Superior temporal gyrus (tissue), 1 donor: ENCODE results near the gene AMN.
A peak's percentile ranks its signal among the peaks of the same experiment; 100 is the strongest.

ENCODE experiments used
- DNase-seq: peaks from one replicate; pipeline ENCODE4 v3.0.0-alpha.2; 2016; ENCODE audit errors: extremely low spot score

Gene AMN

DNA sequence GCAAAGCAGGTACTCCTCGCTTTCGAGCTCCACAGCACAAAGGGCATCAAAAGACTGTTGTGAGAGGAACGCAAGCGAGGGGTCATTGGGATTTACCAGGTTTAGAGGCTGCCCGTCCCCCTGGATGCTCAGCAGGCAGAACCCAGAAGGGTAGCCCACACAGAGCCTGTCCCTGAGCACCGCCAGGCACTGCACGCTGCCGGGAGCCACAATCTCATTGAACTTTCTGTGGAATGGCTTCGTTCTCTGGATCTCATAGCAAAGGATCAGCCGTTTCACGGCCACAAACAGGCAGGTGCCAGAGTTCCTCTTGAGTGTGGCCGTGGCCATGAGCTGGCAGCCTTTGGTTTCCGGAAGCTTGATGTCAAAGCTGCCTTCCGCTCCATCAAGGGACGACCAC, 21.5 kb downstream of the AMN start:
- DNase-seq, result no peak

DNA sequence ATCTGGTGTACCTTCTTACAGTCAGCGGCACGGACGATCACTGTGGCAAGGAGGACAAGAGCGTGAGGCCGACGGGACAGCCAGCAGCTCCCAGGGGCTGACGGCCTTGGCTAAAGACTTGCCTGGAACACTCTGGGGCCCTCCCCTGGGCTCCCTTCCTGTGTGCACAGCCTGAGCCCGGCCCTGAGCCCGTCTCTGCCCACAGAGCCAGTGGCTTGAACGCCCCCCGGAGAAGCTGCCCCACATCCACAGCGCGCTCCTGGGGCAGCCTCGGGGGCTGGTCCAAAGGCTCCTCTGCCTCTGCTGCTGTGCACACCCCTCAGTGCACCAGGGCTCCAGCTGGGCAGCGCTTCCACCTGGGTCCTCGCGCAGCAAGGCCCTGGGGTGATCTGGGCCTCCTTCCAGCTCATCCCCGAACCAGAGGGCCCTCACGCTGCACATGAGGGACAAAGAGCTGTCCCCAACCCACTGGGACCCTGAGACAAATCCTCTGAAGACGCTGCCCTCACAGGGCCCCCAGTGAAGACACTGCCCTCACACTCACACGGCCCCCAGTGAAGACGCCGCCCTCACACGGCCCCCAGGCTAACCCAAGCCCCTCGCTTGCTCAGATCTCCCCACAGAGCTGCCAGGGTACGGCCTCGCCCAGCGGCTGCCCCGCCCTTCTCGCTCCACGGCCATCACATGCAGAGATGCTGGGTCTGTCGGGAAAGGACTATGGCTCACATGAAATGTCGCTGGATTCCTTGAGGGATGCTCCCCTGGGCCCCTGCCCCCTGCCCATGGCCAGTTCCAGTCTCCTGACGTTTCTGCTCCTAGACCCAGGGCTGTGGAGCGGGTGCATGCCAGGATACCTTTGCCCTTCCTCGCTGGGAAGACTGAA, 22.2 kb downstream of the AMN start:
- DNase-seq, result no peak

DNA sequence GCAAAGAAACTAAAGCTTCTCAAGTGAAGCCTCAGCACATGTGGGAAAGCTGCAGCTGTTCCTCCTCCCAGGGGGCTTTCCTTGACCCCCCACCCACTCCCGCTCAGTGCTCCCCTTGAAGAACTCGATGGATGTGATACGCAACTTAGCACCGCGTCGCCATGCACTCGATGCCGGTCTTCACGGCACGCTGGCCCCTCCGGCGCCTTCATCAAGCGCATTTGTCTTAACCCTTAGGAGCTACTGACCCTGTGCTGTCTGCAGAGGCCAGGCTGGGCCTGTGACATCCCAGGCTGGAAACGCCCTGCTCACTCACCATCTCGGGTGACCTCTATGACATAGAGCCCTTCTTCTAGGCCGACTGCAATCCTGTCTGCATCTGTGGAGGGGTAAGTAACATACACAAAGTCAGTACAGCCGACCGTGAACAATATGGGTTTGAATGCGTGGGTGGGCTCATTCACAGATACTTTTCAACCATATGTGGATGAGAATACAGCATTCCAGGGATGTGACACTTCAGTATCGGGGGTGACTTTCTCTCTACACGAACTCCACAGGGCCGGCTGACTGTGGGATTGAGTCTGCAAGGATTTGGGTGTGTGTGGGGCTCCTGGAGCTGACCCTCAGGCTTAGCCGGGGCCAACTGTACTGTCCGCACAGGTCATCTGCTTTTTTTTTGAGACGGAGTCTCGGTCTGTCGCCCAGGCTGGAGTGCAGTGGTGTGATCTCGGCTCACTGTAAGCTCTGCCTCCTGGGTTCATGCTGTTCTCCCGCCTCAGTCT, 23.1 kb downstream of the AMN start:
- DNase-seq, result no peak

DNA sequence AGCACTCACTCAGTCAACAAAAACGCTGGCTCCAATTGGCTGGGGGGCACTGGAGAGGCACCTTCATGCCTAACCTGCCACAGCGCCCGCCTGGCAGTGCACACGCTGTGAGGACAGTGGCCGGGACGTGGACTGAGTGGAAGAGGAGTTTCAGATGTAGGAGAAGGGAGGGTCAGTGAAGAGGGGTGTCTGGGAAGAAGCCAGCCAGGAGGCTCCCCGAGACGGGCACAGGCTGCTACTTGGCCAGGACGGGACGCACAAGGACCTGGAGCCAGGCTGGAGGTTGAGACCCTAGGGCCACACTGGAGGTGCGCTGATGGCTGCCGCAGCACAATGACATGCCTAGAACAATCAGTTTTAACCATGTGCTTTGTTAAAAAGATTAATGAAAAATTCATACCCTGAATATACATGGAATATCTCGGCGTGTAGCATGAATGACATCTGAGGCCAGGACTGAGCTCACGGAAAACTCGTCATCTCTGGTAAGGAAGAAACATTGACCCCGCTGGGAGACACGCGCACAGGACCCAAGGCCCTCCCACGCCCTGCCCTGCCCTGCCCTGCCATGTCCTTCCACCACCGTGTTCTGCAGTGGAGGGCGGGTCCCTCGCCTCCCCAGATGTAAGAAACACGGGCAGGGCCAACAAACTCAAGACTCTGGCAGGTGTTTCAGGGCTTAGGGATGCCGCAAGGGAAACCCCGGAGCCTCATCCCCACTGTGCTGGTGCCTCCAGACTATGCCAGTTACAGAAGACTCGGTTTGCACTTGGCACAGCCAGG, 25.0 kb downstream of the AMN start:
- no peak for DNase-seq

DNA sequence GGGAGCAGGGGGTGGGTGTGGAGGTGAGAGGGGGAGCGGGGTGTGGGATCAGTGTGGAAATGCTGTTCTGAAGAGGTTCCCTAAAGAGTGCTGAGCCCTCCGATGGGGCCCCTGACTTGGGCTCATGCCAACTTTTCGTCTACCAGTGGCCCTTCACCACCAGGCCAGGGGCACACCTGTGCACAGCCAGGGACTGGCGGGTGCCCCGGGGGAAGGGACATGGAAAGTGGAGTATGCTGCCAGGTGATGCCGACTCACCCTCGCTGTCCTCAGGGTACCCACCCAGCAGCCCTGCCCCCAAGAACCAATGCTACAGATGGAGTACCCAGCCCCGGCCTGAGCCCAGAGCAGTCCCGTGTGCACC, 26.2 kb downstream of the AMN start:
- no peak for DNase-seq

DNA sequence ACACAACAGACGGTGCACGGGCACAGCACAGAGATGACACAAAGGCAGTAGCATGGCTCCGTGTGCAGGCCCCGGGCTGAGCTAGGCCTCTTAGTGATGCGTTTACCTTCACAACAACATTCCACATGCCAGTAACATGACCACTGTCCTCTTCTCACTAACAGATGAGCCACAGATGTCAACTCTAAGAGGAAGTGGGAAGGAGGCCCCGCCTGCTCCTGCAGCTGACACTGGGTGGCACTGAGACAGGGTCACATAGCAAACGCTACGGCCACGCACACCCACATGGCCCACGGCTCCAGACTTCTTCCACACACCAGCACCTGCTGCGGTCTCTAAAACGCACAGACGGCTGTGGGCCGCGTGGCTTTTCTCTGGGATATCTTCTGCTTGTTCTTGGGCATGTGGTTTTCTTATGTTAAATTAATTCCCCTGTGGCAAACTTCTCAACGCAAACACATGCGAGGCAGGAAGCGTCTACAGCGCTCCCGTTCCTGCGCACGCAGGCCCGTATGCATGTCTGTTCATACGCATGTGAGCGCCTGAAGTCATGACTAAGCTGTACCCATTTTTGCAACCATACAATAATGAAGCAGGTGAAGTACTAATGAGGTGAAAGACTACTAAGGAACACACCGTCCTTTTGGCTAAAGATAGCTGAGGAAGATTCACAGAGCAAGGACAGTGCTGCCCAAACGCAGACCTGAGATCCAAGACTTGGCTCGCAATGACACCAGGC, 26.8 kb downstream of the AMN start:
- no peak for DNase-seq

DNA sequence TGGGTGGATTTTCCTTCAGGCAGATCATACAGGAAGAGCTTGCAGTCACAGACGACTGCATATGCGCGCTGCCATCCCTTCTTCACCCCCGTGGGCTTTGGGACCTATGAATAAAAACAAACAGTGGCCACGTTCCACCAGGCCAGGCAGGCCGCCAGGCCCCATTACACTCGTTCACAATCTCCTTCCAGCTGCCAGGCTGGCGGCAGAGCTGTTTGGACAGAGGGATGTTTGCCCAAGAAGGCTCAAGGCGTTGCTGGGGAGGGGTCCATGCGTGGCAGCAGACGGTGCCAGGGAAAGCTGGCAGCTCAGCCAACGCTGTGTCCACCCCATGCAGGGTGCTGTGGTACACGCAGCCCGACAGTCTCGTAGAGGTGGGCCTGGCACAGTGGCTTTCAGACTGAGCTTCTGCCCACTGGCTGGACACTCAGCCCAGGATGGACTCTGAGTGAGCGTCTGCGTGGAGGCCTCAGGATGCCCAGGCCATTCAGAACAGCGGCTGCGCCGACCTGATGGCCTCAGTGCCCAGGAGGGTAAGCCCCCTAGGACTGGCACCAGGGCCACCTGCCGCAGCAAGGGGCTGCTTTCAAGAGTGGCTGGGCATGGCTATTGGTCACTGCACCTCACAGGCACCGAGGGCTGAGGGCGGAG, 27.5 kb downstream of the AMN start:
- DNase-seq, result peak; percentile 92

DNA sequence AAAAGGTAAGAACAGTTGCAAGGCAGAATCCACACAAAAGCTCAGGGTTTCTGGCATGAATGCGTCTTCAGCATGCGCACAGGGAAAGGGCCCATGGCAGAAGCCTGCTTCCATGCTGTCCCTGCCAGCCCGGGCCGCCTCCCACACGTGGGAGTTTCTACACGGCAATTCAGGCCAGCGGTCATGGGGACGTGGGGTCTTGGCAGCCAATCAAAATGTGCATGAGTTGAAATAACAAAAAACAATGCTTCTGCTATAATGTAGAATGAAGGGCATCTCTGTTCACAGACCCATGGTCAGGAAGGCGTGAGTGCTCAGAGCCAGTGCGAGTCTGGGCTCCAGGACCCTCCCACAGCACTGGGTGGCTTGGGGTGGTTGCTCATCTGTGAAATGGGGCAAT, 28.6 kb downstream of the AMN start:
- peak; percentile 96 for DNase-seq

DNA sequence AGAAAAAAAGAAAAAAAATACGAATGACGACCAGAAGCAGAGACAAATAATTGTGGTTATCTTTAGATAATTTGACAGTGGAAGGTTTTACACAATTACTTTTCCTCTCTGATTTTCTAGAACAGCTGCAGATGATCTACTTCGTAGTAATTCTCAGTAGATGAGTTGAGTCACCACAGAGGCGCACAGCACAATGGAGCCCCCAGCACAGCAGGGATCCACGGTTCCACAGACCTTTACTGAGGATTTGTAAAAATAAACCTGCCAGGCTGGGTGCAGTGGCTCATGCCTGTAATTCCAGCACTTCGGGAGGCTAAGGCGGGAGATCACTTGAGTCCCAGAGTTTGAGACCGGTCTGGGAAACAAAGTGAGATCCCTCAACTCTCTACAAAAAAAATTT, 29.3 kb downstream of the AMN start:
- no peak for DNase-seq

DNA sequence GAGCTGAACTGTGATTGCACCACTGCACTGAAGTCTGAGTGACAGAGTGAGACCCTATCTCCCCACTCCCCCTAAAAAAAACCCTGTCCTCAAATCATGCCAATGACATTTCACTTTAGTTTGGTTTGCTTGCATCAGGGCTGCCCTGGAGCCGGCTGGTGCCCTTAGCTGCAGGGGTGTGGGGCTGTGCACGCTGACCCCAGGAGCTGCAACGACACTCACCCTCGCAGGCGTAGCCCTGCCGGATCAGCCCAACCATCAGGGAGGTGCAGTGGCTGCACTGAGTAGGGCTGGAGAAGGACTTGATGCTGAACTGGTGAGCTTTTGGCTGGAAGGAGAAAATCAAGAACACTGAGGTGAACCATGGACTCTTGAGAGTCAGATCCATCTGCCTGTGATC, 29.8 kb downstream of the AMN start:
- DNase-seq, result no peak

DNA sequence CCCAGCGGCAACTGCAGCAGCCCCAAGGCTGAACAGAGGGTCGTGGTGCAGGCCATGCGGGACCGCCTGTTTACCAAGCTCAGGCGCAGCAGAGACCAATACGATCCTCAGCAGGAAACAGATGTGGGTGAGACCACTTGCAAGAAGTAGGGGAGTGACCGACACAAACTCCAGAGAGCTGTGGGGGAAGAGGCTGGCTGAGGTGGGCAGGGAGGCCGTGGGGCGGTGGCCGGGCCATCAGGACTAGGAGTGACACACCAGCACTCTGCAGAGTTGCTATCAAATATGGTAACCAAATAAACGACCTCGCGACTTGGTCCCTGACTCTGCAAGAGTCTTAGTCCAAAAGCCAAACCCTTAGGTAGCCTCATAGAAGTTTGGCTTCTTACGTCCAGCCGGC, 30.6 kb downstream of the AMN start:
- DNase-seq, result no peak

DNA sequence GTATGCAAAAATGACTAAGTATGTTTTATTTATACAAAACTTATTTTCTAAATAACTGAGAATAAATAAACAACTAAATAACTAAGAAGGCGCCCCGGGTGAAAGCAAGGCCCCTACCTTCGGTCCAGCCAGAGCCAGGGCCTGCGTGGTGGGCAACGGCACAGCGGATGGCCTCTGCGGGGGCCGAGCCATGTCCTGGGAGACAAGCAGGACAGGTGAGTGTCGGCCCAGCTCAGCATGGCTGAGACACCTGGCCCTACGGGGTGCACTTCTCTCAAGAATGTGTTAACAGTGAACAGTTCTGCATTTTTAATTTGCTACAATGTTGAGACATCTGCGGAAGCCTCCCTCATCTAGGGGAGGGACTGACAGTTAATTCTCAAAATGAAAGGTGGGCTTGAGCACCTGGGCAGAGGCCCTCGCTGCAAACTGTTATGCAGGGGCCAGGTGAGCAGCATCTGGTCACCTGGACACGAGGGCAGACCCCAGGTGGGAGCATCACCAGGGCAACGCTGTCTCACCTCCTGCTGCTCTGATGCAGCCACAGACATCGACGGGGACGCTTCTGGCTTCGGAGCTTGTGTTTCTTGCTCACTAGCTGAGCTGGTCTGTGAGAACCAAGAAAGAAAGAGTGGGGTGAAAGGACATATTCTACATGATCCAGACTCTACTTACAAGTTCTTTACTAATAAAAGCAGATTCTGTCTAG, 31.8 kb downstream of the AMN start:
- DNase-seq, result no peak

DNA sequence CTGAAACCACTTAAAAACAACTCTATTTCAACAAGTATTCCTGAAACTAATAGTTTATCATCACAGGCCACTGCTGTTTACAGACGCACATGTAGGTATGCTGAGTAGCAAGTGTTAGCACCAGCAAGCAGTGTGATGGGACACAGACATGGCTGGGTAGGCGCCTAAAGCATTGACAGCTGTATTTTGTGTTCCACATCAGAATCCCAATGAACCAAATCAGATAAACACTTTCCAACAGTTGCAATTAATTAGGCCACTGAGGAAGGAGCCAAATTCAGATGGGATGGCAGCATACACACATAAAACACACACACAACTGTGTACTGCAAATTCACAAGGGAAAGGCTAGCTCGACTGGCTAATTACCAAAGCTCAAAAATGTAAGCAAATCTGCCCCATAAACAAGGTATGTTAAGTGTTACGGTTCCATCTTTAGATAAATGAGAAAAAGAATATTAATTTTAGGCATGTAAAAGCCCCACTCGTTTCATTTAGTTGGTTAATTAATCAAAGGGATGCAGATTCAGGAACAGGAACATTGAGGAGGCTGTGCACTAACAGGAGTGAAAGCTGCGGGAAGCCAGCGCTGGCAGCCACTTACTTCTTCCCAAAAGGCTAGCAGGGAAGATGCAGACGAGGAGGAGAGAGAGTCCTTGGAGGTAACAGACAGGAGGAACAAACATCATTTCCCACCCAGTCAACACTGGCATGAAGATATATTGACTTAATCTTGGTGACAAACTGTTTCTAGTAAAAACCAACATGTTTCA, 33.4 kb downstream of the AMN start:
- DNase-seq, result no peak

DNA sequence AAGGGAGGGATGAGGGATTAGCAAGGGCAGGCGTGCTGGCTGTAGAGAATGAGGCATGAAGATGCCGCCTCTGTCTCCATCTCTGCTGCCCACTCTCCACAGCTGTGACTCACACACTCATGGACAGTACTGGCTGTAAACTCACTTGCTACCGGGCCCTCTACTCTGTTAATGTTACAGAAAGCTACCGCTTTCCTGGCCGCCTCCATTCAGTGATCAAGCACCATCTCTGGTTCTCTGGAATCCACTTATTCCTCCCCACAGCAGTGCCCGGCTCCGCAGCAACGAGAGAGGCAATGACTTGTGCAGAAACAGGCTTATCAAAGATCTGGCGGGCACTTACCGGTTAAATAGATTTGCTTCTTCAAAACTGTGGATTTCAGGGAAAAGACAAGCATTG, 34.8 kb downstream of the AMN start:
- DNase-seq, result peak; percentile 38

DNA sequence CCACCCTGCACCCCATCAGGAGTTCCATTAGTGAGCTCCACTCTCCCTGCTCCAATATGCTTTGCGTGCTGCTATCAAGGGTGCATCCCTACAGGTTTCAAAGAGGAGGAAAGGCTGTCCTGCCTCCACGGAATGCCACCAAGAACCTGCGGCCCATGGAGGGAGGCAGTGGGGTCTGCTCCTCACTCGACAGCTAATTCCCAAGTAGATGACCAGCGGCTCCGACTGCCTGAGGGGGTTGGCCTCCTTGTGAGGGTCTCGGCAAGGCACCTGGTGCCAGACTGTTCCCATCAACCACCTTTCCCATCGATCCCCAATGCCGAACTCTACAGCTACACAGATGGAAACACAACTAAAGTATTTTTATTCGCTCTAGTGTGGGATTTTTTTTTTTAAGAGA, 36.0 kb downstream of the AMN start:
- DNase-seq, result no peak

DNA sequence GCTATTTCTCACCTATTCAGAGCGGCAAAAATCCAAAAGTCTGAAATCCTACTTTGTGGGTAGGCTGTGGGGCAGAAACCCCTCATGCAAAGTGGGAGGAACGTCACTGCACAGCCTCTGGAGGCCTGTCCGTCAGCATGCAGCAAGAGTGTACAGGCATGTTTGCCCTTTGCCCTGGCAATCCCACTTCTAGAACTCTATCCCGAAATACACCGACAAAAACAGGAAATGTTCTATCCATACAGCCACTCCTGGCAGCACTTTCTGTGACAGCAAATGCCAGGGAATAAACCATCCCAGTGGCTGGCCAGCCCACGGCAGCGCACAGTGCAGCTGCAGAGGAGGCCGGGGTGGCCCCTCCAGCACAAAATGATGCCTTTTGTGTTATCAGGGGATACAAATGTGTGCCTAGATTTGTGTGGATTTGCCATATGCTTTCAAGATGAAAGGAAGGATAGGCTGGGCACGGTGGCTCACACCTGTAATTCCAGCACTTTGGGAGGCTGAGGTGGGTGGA, 39.7 kb downstream of the AMN start:
- no peak for DNase-seq

DNA sequence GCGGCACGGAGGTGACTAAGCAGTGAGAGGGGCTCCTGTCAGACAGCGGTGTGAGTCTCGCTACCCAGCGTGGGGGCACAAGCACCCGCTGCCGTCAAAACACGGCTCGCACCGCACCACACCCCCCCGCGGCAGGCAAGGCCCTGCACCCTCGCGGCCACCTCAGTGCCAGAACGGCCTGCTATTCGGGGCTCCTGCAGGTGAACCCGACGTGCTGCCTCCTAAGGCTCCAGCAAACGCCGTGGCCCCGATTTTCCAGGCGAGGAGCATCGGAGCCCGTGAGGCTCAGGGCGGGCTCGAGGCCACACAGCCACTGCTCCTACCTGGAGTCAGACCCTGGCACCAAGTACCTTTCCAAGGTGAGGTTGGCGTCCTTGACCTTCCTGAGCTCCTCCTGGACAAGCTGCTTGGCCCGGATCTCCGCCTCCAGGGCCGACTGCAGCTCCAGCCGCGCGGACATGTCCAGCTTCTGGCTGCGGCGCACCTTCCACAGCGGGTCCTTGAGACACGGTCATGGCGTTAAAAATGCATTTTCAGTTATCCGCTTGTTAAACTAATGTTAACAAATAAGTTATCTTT, 41.8 kb downstream of the AMN start:
- no peak for DNase-seq

DNA sequence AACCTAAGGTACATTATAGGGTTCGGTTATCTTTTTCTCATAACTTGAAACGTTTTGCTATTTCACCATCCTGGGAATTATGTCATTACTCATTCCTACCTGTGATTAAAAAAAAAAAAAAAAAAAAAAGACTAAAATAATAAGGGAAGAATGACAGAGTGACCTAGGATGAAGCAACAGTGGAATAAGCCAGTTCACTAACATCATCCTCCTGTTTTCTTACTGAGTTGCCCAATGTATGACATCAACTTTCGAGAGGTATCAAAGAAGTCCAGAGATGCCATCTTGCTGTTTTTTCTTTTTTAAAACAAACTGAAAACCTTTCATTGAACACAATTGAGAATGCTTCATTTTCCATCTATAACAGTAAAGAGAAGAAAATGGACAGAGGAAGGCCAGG, 42.8 kb downstream of the AMN start:
- DNase-seq, result no peak

DNA sequence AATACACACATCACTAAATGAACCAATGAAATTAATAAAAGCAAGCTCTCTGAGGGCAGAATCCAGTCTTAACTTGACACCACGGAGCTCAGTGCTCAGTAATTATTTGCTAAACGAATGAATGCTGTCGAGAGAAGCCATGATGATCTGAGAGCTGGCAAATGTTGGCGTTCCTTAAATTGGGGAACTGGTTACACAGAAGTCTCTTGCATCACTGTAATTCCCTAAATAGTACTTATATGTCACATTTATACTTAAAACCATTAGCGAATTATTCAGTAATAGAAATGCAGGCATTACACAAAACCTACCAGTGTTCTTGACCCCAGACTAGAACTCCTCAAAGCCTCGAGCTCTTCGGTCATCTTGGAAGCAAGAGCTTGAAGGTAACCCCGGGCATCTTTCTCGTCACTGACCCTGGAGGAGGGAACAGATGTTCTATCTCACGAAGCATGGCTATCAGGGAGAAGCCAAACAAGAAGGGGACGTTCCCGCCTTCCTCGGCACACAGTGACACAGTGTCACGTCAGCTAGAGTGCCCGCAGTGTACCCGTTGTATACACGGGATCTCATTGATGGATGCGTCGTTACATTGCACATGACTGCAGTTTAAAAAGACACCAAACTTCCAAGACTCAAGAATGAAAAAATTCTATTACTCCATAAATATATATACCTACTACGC, 43.6 kb downstream of the AMN start:
- DNase-seq, result no peak
